Measurements from ENCODE around the gene LUC7L.

The LUC7L gene

DNA sequence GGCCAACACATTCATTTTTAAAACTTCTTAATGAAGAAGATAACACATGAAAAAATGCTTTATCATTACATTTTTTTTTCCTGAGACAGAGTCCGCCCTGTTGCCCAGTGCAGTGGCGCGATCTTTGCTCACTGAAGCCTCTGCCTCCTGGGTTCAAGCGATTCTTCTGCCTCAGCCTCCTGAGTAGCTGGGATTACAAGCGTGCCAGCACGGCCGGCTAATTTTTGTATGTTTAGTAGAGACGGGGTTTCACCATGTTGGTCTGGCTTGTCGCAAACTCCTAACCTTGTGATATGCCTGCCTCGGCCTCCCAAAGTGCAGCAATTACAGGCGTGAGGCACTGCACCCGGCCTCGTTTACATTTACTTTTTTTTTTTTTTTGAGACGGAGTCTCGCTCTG, 35.8 kb downstream of the LUC7L start:
- H4K20me1 ChIP-seq (ENCODE audit: insufficient read depth, low read length), result no peaks in the 10 kb centered on the region
- H2AFZ ChIP-seq (ENCODE audit: low read depth, low read length), result no peak overlapping the region
- no peak overlapping the region for H3K9ac ChIP-seq (ENCODE audit: low read length)
- H3K4me2 ChIP-seq (ENCODE audit: low read length), result no peak overlapping the region
- no peaks in the 10 kb centered on the region for H3K9me3 ChIP-seq (ENCODE audit: insufficient read depth, low read length)
- no peaks in the 10 kb centered on the region for H3K4me1 ChIP-seq (ENCODE audit: low read length)
- TF ChIP-seq EZH2phosphoT487 (IDR thresholded peaks at IDR 0.05; ENCODE audit: low read depth), result no peak
- TF ChIP-seq, protein P1, sequence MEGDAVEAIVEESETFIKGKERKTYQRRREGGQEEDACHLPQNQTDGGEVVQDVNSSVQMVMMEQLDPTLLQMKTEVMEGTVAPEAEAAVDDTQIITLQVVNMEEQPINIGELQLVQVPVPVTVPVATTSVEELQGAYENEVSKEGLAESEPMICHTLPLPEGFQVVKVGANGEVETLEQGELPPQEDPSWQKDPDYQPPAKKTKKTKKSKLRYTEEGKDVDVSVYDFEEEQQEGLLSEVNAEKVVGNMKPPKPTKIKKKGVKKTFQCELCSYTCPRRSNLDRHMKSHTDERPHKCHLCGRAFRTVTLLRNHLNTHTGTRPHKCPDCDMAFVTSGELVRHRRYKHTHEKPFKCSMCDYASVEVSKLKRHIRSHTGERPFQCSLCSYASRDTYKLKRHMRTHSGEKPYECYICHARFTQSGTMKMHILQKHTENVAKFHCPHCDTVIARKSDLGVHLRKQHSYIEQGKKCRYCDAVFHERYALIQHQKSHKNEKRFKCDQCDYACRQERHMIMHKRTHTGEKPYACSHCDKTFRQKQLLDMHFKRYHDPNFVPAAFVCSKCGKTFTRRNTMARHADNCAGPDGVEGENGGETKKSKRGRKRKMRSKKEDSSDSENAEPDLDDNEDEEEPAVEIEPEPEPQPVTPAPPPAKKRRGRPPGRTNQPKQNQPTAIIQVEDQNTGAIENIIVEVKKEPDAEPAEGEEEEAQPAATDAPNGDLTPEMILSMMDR (IDR thresholded peaks at IDR 0.05; ENCODE audit: low read depth, low read length), result no peak
- H3K27me3 ChIP-seq (ENCODE audit: low read depth, low read length), result no peaks in the 10 kb centered on the region
- no peaks in the 10 kb centered on the region for H3K79me2 ChIP-seq (ENCODE audit: low read length)
- H3K4me3 ChIP-seq (ENCODE audit: low read length), result no peak overlapping the region
- H3K36me3 ChIP-seq (replicated peaks; ENCODE audit: low read depth, low read length), result peaks cover 45% of the 10 kb centered on the region
- H3K27ac ChIP-seq (ENCODE audit: low read length), result no peak overlapping the region

DNA sequence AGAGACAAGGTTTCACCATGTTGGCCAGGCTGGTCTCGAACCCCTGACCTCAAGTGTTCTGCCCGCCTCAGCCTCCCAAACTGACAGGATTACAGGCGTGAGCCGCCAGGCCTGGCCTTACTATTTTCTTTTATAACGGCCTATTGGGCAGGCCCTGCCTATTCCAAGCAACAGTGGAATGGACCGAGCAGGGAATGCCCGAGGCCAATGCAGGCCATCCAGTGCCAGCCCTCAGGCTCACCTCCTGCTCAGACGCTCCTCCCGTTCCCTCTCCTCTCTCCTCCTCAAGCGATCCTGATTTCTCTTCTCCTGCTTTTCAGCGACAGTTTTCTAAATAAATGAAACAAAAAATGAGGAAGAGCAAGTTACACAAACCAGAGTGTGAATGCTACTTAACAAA, 36.6 kb downstream of the LUC7L start:
- H3K27ac ChIP-seq (ENCODE audit: low read length), result no peak overlapping the region
- no peak overlapping the region for H3K9ac ChIP-seq (ENCODE audit: low read length)
- H3K4me3 ChIP-seq (ENCODE audit: low read length), result no peak overlapping the region
- TF ChIP-seq, protein P1 (IDR thresholded peaks at IDR 0.05; ENCODE audit: low read depth, low read length), result no peak
- TF ChIP-seq EZH2phosphoT487 (IDR thresholded peaks at IDR 0.05; ENCODE audit: low read depth), result no peak
- H2AFZ ChIP-seq (ENCODE audit: low read depth, low read length), result no peak overlapping the region
- no peaks in the 10 kb centered on the region for H3K4me1 ChIP-seq (ENCODE audit: low read length)
- no peaks in the 10 kb centered on the region for H4K20me1 ChIP-seq (ENCODE audit: insufficient read depth, low read length)
- H3K4me2 ChIP-seq (ENCODE audit: low read length), result no peak overlapping the region
- no peaks in the 10 kb centered on the region for H3K9me3 ChIP-seq (ENCODE audit: insufficient read depth, low read length)
- H3K79me2 ChIP-seq (ENCODE audit: low read length), result no peaks in the 10 kb centered on the region
- H3K36me3 ChIP-seq (replicated peaks; ENCODE audit: low read depth, low read length), result peaks cover 44% of the 10 kb centered on the region
- no peaks in the 10 kb centered on the region for H3K27me3 ChIP-seq (ENCODE audit: low read depth, low read length)

DNA sequence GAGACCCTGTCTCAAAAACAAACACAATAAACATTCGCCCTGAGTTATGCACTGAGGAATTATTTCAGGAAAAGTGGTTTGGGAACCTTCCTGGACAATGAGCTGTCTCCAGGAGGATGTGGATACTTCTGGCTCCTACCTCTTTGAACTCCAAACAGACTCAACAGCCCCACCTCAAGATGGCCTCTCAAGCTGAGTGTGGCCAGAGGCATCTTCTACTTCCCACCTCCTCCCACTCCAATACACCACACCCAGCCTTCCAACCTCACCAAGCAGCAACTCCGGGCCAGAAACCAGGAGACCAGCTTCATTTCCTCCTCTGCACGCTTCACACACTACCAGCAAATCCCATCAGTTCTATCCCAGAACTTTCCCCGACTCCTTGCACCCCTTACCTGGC, 37.4 kb downstream of the LUC7L start:
- H2AFZ ChIP-seq (ENCODE audit: low read depth, low read length), result no peak overlapping the region
- H3K4me3 ChIP-seq (ENCODE audit: low read length), result no peak overlapping the region
- H3K9ac ChIP-seq (ENCODE audit: low read length), result no peak overlapping the region
- no peaks in the 10 kb centered on the region for H3K4me1 ChIP-seq (ENCODE audit: low read length)
- H3K27ac ChIP-seq (ENCODE audit: low read length), result no peak overlapping the region
- no peak for TF ChIP-seq EZH2phosphoT487 (IDR thresholded peaks at IDR 0.05; ENCODE audit: low read depth)
- TF ChIP-seq, protein P1 (IDR thresholded peaks at IDR 0.05; ENCODE audit: low read depth, low read length), result no peak
- peaks cover 45% of the 10 kb centered on the region for H3K36me3 ChIP-seq (replicated peaks; ENCODE audit: low read depth, low read length)
- no peaks in the 10 kb centered on the region for H3K9me3 ChIP-seq (ENCODE audit: insufficient read depth, low read length)
- no peak overlapping the region for H3K4me2 ChIP-seq (ENCODE audit: low read length)
- H3K79me2 ChIP-seq (ENCODE audit: low read length), result no peaks in the 10 kb centered on the region
- no peaks in the 10 kb centered on the region for H4K20me1 ChIP-seq (ENCODE audit: insufficient read depth, low read length)
- H3K27me3 ChIP-seq (ENCODE audit: low read depth, low read length), result no peaks in the 10 kb centered on the region

- Histone ChIP-seq H3K4me1 (ENCODE audit: low read length) (no peaks in the 10 kb centered on the region), H3K9ac (ENCODE audit: low read length) (no peak overlapping the region), H3K36me3 (replicated peaks; ENCODE audit: low read depth, low read length) (peaks cover 37% of the 10 kb centered on the region), H3K79me2 (ENCODE audit: low read length) (no peaks in the 10 kb centered on the region), H3K27ac (ENCODE audit: low read length) (no peak overlapping the region), H3K4me2 (ENCODE audit: low read length) (no peak overlapping the region), H2AFZ (ENCODE audit: low read depth, low read length) (no peak overlapping the region), H3K4me3 (ENCODE audit: low read length) (no peak overlapping the region), H3K9me3 (ENCODE audit: insufficient read depth, low read length) (no peaks in the 10 kb centered on the region), H4K20me1 (ENCODE audit: insufficient read depth, low read length) (no peaks in the 10 kb centered on the region), H3K27me3 (ENCODE audit: low read depth, low read length) (no peaks in the 10 kb centered on the region)
- TF ChIP-seq, protein P1 (IDR thresholded peaks at IDR 0.05; ENCODE audit: low read depth, low read length), result no peak
- TF ChIP-seq EZH2phosphoT487 (IDR thresholded peaks at IDR 0.05; ENCODE audit: low read depth), result no peak
These were observed 39.6 kb downstream of the LUC7L start for GRCh38 chr16:189604-190186.
